HL-60/S4 (cell line): ENCODE data around the gene PSMB7.

Experiments used
- in situ Hi-C: fragments of 300-500 bp; cut with MboI; formaldehyde crosslinking; loops from 2 replicates; pipeline ENCODE4 v1.14.3; 2022; ENCODE audit warnings: low sequenced_read_pairs

The PSMB7 gene

DNA sequence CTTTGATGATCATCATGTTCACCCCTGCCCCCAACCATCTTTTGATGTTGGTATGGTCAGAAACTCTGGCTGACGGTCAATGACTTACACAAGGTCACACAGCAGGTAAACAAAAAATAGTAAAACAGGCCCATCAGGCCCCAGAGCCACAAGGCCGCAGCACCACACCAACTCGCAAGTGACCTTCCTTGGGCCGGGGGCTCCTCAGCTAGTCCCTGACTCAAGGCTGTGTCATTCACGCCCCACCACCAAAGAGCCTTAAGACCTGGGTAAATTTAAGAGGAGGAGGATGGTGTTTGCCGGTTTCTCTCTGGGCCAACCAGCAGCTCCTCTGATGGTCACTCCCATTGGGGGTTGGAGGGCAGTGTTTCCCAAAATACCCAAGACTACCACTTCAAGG is 55.8 kb downstream of the PSMB7 start:
- in situ Hi-C loops, result no loop called here

DNA sequence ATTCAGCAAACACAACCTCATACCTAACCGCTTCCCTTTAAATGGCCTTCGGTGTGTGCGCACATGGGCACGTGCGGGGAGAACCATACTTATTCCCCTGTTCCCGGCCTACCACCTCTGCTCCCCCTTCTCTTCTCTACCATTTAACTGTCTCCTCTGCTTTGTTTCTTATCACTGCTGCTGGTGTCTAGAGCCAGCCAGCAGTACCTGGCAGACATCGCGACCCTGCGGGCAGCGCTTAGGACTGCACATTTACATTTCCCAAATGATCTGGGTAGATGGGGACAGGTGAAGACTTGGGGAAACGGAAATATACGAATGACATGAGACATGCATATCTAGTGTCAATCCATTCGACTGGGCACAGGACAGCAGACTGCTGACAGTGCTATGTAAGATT is 56.6 kb downstream of the PSMB7 start:
- in situ Hi-C loops, result no loop called here

DNA sequence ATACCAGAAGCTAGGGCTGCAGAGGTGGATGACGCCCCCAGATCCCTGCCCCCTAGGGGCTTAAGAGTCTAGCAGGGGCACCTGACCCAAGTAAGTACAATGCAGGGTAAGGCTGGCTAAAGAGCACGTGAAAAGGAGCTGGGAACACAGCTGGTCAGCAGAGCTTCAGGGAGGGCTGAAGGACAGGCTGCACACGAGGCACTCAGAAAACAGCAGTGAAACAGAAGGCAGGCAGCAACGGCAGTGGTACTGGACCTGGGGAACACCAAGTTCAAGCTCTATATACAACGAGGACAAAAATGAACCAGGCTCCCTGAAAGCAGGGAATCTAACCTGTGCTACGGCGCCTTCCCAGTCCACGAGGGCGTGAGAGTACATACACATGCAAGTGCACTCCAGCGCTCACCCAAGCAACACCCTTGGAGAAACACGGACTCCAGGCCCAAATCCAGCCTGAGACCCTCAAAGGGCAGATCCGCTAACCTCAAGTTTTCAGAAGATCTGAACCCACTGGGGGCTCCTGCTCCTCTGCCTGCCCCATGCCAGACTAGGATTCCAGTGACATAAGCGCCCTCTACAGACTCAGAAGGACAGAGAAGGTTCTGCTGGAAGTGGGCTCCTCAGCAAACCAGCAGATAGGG is 57.4 kb downstream of the PSMB7 start:
- in situ Hi-C loops, result no loop called here

DNA sequence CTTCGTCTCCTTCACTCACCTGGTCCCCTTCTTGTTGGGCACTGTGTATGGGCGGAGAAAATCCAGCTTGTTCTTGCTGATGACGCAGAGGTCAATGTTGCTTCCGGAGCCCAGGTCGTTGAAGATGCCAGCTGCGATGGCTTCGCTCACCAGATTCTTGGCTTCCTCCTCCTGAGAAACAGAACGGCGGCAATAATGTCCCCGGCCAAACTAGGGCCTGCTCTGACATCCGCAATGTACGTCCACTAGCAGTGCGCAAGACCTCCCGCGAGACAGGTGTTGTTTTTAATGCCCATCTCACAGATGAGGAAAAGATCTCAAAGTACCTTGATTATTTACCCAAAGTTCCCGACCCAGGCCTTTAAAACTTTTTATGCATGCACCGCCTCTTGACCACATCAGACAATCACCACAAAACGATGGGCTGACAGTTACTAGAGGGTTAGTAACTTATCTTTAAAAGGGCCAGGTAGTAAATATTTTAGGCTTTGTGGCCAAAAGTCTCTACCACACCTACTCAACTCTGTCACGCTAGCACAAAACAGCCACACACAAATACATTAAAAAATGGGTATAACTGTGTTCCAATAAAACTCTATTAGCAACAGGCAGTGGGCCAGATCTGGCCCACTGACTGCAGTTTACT is 58.4 kb downstream of the PSMB7 start:
- in situ Hi-C loops, result no loop called here

DNA sequence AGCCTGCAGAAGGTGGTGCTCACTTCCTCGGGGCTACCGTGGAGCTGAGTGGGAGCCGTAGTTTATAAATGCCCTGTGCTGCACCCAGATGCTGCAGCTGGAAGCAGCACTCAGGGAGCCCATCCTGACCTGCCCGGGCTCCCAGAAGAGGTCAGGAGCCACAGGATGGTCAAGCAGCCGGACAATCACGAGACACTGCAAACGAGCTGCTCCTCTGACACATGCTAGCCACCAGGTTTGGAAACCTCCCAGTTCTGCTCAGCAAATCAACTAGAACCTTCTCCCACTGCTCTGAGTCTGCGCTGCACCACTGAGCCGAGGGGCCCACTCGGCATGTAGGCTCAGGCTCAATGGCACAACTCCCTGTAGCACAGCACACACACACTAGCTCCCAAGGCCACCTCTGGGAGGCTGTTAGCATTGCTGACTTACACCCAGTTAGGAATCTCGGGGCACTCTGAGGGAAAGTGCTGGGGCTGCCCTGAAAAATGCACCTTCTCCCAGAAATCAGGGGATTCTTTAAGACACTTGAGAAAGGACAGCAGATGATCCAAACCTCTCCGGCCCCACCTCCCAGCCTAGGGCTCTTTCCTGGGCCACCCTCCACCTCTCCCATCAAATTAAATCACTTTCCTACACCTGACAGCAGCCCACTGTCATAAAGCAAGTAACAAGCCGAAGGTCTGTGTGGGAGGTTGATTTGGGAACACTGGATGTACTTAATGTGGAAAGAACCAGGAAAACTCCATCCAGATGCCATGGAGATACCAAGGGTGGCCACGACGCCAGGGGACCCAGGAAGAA is 59.1 kb downstream of the PSMB7 start:
- in situ Hi-C loops, result no loop called here

DNA sequence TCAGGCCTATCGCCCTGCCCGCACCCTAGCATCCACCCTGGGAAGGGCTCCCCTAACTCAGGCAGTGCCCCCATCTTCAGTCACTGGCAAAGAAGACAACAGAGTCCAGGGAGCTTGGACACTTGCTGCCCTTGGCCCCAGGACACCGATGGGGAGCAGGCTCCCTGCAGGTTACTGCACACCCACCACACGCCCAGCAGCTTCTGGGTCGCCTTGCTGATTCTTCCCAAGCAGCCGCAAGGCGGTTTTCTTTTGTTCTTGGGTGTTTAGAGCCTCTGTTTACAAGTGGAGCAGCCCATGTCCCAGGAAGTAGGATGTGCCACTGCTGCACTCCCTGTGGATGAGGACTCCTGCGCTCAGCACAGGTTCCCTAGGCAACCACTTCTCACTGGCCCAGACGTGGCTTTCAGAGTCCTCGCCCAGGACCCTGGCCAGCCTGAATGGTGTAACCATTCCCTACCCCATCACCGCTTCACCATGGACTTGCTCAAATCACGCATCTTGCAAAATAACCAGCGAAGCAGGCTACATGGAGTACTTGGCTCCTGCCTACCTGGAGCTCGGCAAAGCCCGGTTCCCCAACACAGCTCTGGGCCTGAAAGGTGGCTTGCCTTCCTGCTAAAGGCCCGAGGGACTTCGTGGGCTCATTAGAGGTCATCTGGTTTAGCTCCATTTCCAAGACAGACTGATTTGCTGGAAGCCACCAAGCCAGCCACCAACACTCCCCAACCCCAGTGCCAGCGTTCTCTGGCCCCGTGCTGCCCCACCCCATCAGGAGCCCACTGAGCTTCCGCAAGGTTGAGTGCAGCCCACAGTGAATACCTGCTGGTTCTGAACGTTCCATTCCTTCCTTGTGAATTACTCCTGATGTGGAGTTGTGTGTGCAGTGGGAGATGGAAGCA is 60.0 kb downstream of the PSMB7 start:
- in situ Hi-C loops, result no loop called here

DNA sequence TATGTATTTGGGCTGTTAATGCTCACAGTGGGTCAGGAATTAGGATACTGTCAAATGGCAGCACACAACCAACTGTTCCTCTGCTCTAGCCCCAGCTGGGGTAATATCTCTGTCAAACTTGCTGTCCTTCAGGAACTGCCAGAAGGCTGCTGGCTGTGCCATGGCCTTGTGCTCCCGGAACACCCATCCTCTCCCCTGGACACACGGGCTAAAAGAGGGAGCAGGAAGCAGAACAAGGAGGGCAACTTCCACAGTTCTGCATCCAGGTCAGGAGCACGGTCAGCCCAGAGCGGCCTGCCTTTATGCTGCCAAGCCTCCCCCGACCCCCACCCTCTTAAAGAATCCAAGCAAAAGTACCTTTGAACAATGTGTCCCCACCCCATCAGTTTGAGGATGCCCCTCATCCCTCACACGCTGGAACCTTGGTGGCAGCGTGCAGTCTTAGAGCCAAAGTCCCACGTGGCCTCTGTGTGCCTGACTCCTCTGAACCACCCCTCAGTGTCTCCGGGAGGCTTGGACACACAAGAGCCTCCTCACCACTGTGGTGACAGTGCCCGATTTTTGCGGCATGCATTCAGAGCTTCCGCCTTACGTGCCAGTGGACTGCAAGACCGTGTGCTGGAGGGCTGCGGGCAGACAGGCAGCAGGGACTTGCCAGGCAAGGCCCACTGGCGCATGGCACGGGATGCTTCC is 60.8 kb downstream of the PSMB7 start:
- in situ Hi-C loops, result no loop called here

DNA sequence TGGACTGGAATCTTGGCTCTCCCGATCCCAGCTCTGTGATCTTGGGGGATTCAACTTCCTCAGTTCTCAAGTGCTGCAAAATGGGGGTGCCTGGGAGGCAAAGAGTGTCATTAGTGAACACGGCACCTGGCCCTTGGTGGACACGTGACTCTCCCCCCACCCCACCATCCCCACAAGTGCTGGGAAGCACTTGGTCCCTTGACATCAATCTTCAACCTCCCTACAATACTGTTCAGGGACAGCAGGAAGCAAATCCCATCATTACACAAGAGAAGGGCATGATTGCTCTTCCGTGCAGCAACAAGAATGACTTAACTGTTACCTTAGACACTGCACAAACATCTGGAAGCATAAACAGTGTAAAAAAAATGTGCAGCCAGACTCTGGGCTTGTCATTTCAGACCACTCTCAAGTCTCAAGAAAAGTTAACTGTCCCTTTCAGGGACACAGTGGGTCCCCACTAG is 61.4 kb downstream of the PSMB7 start:
- in situ Hi-C loops, result no loop called here

DNA sequence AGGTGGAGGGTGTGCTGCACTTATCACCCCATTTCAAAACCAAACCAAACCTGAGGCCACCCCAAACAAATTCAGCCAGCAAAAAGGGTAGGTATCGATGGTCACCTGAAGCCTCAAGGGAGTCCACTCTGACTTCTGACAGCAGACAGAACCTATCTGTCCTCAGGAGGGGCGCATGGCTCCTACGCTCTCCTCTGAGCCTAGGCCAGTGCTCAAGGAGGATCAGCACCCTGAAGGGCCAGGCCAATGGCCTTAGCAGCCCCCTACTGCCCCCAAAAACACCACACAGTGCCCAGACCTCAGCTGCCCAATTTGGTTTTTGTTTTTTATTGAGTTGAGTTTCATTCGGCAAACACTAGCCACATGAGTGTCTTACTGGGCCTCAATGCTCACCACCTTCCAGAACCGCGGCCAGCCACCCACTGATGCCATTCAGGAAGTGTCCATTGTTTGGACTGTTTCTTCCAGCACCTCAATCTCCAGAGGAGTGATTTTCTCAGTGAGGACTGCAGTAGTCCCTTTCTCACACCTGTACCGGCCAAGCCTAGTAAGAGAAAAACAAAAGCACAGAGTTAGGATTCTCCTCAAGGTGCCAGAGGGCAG is 62.0 kb downstream of the PSMB7 start:
- in situ Hi-C loops, result no loop called here

DNA sequence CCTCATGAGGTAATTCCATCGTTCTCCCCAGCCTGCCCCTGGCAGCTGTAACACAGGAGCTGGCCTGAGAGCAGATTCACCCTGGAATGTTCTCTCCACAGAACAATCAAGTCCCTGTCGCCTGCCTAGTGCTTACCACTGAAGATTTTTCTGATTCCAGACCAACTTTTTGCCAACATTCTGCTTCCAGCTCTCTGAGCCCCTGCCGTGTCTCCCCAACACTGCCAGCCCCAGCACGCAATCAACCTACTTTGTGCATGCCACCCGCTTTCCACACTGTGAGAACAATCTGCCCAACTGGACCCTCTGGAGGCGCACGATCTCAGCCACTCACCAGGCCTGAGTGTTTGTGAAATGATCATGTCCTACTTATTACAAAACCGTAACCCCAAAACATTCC is 62.6 kb downstream of the PSMB7 start:
- in situ Hi-C loops, result no loop called here

DNA sequence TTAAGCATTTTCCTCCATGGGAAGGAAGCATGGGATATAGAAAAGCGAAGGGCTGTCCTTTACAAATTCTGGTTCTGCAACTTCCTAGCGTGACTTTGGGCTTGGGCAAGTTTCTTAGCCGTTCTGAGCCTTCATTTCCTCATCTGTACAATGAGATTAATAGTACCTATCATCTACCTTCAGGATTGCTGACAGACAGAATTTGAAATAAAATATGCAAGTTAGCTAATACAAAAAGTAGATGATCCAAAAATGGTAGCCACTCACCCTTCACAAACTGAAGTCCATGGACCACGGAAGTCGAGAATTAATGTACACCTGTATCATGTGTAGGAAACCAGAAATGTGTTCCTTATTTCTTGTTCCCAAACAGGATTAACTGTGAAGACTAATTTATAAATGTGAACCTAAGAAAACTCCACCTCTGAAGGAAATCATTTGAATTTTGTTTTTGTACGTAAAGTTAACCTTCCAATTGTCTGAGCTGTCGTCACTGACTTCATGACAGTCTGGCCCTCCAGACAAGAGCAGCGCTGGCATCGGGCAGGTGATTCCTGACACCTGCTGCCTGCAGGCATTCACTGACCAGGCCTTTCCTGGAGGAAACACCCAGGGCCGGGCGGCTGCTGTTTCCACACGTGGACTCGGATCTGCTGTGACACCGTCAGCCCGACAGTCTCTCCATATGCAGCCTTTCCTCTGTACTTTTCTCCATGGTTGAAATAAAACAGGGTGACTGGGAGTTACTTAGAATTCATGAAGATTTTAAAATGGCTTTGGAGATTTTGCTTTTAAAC is 63.4 kb downstream of the PSMB7 start:
- in situ Hi-C loops, result no loop called here

DNA sequence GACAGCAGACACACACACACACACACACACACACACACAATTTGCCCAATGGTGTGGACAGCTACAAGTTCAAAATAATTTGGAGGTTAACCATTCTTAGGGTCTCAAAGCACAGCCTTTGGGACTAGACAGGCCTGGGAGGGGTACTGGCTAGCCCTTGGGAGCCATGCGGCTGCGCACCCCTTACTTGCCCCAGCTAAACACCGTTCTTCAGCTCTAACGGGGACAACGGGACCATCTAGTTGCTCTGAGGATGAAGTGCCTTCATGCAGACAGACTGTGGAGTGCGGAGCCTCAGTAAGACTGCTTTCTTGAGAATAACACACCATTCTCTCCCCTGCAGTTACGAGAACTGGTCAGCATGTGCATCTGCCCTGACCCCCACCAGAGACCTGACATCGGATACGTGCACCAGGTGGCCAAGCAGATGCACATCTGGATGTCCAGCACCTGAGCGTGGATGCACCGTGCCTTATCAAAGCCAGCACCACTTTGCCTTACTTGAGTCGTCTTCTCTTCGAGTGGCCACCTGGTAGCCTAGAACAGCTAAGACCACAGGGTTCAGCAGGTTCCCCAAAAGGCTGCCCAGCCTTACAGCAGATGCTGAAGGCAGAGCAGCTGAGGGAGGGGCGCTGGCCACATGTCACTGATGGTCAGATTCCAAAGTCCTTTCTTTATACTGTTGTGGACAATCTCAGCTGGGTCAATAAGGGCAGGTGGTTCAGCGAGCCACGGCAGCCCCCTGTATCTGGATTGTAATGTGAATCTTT is 64.6 kb downstream of the PSMB7 start:
- in situ Hi-C loops, result no loop called here

DNA sequence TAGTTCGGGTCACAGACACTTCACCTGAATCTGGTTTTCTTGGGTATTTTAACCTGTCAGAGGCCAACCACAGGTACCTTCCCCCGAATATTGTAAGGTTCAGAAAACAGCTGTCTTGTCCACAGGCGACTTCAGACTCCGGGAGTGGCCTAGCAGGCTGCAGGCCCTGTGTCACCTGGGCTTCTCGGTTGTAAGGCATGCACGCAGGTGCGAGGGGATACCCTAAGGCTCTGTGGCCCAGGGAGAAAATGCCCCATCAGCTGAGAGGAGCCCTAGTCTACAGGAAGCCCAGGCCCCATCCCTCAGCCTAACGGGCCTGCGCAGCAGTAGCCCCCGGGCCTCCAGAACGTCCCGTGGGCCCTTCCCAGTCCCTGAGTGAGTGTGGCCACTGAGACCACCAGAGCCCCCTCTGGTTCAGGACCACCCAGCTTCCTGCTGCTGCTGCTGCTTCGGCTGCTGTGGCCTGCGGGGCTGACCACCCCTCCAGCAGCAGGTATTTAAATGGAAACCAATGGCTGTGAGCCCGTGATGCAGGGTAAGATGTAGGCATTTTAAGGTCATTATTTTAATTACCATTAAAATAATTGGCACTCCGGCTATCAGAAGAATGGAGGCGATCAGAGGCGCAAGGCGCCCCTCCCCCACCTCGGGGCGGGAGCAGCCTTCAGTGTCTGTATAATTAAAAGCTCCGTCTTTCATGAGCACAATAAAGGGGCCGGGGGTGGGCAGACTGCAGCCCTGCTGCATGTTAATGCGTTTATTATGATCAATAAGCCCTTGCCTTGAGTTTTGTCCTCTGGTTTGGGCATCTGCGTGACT is 65.4 kb downstream of the PSMB7 start:
- in situ Hi-C loops, result no loop called here

DNA sequence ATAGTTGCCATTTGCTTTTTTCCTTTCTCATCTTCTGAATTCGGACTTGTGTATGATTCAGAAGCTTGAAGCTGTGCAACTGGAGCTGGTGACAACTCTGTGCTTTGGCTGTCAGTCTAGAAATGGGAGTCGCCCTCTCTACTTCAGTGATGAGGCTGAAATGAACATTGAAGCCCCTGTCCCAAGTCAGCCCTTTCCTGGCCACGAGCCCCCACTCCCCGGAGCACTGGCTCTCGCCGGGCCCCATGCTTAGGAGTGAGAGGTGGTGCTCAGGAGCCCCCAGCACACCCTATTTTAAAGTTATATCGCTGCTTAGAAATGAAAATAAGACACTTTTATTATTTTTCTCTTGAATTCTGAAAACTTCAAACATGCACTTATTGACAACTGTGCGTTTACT is 66.0 kb downstream of the PSMB7 start:
- in situ Hi-C loops, result no loop called here

DNA sequence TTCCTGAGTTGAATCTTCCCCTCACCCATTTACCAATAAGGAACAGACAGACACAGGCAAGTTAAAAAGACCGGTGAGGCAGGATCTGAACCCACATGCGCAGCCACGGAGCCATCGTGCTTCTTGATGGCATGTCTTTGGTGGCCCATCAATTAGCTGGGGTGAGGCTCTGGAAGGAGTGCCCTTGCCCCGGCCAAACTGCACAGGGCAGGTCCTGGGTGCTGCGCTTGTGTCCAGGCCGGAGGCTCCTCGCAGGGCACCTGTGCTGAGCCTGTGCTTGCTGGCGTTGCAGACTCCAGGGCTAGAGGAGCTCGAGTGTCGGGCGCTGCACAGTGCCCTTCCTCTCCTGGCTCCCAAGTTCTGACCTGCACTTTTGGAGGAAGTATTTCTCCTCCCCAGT is 66.4 kb downstream of the PSMB7 start:
- in situ Hi-C loops, result no loop called here

DNA sequence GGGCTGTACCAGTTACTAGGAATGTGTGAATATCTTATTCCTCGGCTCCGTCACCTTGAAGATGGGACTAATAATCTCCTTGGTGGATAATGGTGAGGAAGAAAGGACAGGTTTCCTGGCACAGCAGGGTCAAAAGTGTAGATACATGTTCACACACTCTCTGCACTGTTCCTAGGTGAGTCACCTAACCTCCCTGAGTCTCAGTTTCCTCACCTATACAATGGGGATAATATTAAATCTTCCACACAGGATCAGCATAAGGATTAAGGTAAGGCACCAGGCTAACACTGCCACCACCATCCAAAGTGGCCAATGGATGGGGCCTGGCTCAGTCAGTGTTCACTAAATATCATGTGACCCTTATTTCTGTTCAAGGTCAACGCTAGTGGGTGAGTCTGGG is 66.9 kb downstream of the PSMB7 start:
- in situ Hi-C loops, result no loop called here

DNA sequence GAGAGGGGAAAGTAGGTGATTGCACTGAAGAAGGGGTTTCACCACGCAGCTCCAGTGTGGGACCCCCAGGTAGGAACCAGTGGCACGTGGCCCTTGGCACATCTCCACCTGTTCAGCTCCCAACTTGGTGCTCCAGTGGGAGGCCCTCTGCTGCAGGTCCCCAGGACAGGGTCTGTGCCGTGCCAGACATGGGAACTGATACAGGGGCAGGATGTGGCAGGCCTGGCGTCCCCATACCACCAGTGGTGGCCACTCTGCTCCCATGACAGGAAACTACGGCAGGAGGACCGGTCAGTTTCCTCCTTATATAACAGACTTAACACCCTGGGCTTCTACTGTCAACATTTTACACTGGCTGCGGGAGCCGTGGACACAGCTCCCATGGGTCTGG is 67.3 kb downstream of the PSMB7 start:
- in situ Hi-C loops, result no loop called here
